ENCODE results near the gene AGBL4.

The AGBL4 gene

GRCh38 chr1:49436865-49437264, 586.9 kb downstream of the AGBL4 start:
- DNase-seq (ENCODE audit: extremely low read depth, low read depth): no peak
- no peak for TF ChIP-seq CTCF (IDR thresholded peaks at IDR 0.05; ENCODE audit: low read depth, low read length)

GRCh38 chr1:49435291-49435690, 588.5 kb downstream of the AGBL4 start:
- no peak for DNase-seq (ENCODE audit: extremely low read depth, low read depth)
- TF ChIP-seq CTCF (IDR thresholded peaks at IDR 0.05; ENCODE audit: low read depth, low read length): no peak

- no peak for DNase-seq (ENCODE audit: extremely low read depth, low read depth)
- TF ChIP-seq CTCF (IDR thresholded peaks at IDR 0.05; ENCODE audit: low read depth, low read length): no peak
Observed at GRCh38 chr1:49424782-49425181, 599.0 kb downstream of the AGBL4 start.

- DNase-seq (ENCODE audit: extremely low read depth, low read depth): no peak
- TF ChIP-seq CTCF (IDR thresholded peaks at IDR 0.05; ENCODE audit: low read depth, low read length): no peak
Observed at GRCh38 chr1:49416758-49417157, 607.0 kb downstream of the AGBL4 start.

- DNase-seq (ENCODE audit: extremely low read depth, low read depth): no peak
- TF ChIP-seq CTCF (IDR thresholded peaks at IDR 0.05; ENCODE audit: low read depth, low read length): no peak
Observed at GRCh38 chr1:49408346-49408745, 615.4 kb downstream of the AGBL4 start.

GRCh38 chr1:49397086-49397485, 626.7 kb downstream of the AGBL4 start:
- no peak for DNase-seq (ENCODE audit: extremely low read depth, low read depth)
- TF ChIP-seq CTCF (IDR thresholded peaks at IDR 0.05; ENCODE audit: low read depth, low read length): no peak

- no peak for DNase-seq (ENCODE audit: extremely low read depth, low read depth)
- no peak for TF ChIP-seq CTCF (IDR thresholded peaks at IDR 0.05; ENCODE audit: low read depth, low read length)
Observed at GRCh38 chr1:49394200-49394599, 629.6 kb downstream of the AGBL4 start.

All from AG09319 (cell line).